Thoracic aorta (tissue), 2 donors: ENCODE results near the gene RFT1. TPM values are rescaled to one million over a fixed set of nuclear protein-coding genes. Genes with fewer than 3 reads are reported as not detected.
A peak's percentile ranks its signal among the peaks of the same experiment; 100 is the strongest.
"Not testable (repeated sequence)": the region's sequence is repeated elsewhere in the genome, so short reads cannot be mapped to it uniquely, and the experiment has no call there.

Experiments used
- ATAC-seq: fragments of 150-250 bp; one replicate; pipeline ENCODE4 v1.8.0; 2017; ENCODE audit warnings: low read depth; ENCODE audit not compliant: insufficient number of reproducible peaks, low FRiP score
- DNase-seq: peaks from one replicate; pipeline ENCODE4 v3.0.0-alpha.2; 2020; ENCODE audit warnings: low spot score
- H3K27ac ChIP-seq, 2 donors: fragments of 200-600 bp; sonication (generic); 1 replicate in 1 of 2; 2 replicates in 1 of 2; pipeline ENCODE4 v1.5.1; 2016; ENCODE audit warnings: mild to moderate bottlenecking in 2 of 2, moderate library complexity in 2 of 2
- H3K27me3 ChIP-seq: fragments of 200-600 bp; sonication (generic); replicated peaks from 2 replicates; pipeline ENCODE4 v1.6.0; 2016; ENCODE audit warnings: mild to moderate bottlenecking; ENCODE audit not compliant: insufficient read depth
- H3K36me3 ChIP-seq: fragments of 200-600 bp; sonication (generic); one replicate; pipeline ENCODE4 v1.5.1; 2016
- H3K4me1 ChIP-seq, 2 donors: fragments of 200-600 bp; sonication (generic); 1 replicate in 1 of 2; 2 replicates in 1 of 2; pipeline versions ENCODE4 v1.5.1 to v1.6.0; 2016; ENCODE audit warnings: low read depth in 2 of 2, mild to moderate bottlenecking in 1 of 2; ENCODE audit not compliant: control insufficient read depth in 1 of 2
- H3K4me3 ChIP-seq: fragments of 200-600 bp; sonication (generic); 2 replicates; pipeline ENCODE4 v1.5.1; 2016; ENCODE audit warnings: mild to moderate bottlenecking
- H3K9me3 ChIP-seq: fragments of 200-600 bp; sonication (generic); 2 replicates; pipeline ENCODE4 v1.5.1; 2016
- CTCF ChIP-seq: fragments of 200-600 bp; sonication (generic); IDR thresholded peaks from one replicate; pipeline ENCODE4 v1.5.1; 2019; ENCODE audit warnings: antibody characterized with exemption
- total RNA-seq, 2 donors: library from RNA; depleted of rRNA; stranded (reverse); fragments of >200 nt; gene quantifications; one replicate each; pipeline versions ENCODE4 v1.1.0 to v1.2.3, GENCODE V29; 2016

Gene RFT1
- total RNA-seq, 2 donors from 2014 or later, result 7.0 to 17.6 TPM

GRCh38 chr3:53056442-53056841, 73.8 kb downstream of the RFT1 start:
- Histone ChIP-seq H3K4me3 (no peak overlapping the region), H3K4me1 (no peaks in the 10 kb centered on the region), H3K36me3 (no peaks in the 10 kb centered on the region), H3K9me3 (no peaks in the 10 kb centered on the region), H3K27ac (no peak overlapping the region), H3K27me3 (no peaks in the 10 kb centered on the region)
- TF ChIP-seq CTCF, result no peak
- ATAC-seq (no peak), DNase-seq (no peak)

- not testable (repeated sequence) for H3K4me3 ChIP-seq, H3K27me3 ChIP-seq, DNase-seq, H3K4me1 ChIP-seq, H3K9me3 ChIP-seq, H3K27ac ChIP-seq, H3K36me3 ChIP-seq, ATAC-seq
These were observed 76.0 kb downstream of the RFT1 start for GRCh38 chr3:53054233-53054632.

- DNase-seq, result no peak
- H3K4me3 ChIP-seq, result no peak overlapping the region
- no peak overlapping the region for H3K27ac ChIP-seq
- ATAC-seq, result no peak
- no peaks in the 10 kb centered on the region for H3K27me3 ChIP-seq
- peaks cover 0 to 2% of the 10 kb centered on the region in 2 donors for H3K4me1 ChIP-seq
- no peaks in the 10 kb centered on the region for H3K9me3 ChIP-seq
- no peak for TF ChIP-seq CTCF
- no peaks in the 10 kb centered on the region for H3K36me3 ChIP-seq
These were observed 78.3 kb downstream of the RFT1 start for GRCh38 chr3:53051929-53052328.

- Histone ChIP-seq H3K4me1 (peaks cover 0 to 10% of the 10 kb centered on the region in 2 donors), H3K27ac (no peak overlapping the region), H3K9me3 (no peaks in the 10 kb centered on the region), H3K4me3 (no peak overlapping the region), H3K27me3 (no peaks in the 10 kb centered on the region), H3K36me3 (no peaks in the 10 kb centered on the region)
- DNase-seq (no peak), ATAC-seq (no peak)
- no peak for TF ChIP-seq CTCF
These were observed 80.2 kb downstream of the RFT1 start for GRCh38 chr3:53049987-53050386.

- DNase-seq, result no peak
- ATAC-seq, result peak; percentile 27
These were observed 83.8 kb downstream of the RFT1 start for GRCh38 chr3:53046171-53047170.

More at GRCh38 chr3:53046171-53047170, 83.8 kb downstream of the RFT1 start:
- Histone ChIP-seq H3K4me1 (peaks cover 2 to 19% of the 10 kb centered on the region in 2 donors), H3K4me3 (peak overlapping the region; percentile 96), H3K27ac (peak overlapping the region; percentile 42 to 79), H3K9me3 (no peaks in the 10 kb centered on the region), H3K36me3 (no peaks in the 10 kb centered on the region), H3K27me3 (no peaks in the 10 kb centered on the region)
- TF ChIP-seq CTCF, result peak; percentile 22
